Hindlimb muscle (tissue), 1 donor: ENCODE data around the gene NHLRC2. TPM values are rescaled to one million over a fixed set of nuclear protein-coding genes. Genes with fewer than 3 reads are reported as not detected.

Source experiments
- DNase-seq: peaks from one replicate; pipeline ENCODE4 v3.0.0-alpha.2; 2013
- polyA plus RNA-seq: library from polyadenylated mRNA; unstranded; fragments of 120-200 nt; gene quantifications from one replicate; pipeline ENCODE4 v1.2.1, GENCODE V29; 2013; ENCODE audit not compliant: insufficient read length

The NHLRC2 gene
- polyA plus RNA-seq, 1 donor: 14.7 TPM

DNA sequence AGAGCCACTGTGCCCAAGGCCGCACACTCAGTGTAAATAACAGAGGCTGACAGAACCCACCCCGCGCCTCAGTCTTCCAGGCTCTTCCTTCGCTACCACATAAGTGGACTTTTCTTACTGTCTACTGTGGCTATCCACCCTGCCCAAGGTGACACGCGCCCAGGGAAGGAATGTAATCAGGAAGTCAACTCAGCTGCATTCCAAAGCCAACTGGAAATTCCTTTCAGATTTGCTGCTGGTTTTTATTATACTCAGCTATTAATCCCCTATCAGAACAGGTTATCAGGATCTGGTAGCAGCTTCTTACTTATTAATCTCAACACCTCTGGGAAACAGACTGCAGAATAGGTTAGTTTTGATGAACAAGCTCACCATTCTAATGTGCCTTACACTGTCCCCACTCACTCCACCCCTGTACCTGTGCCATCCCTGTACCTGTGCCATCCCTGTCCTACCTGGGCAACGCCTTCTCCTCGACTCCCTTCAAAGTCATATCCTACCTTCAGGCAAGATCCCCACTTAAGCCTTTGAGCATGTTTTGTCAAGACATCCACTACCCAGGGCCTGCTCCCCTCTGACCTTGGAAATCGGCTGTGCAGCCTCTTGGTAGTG lies 90.7 kb downstream of the NHLRC2 start:
- DNase-seq: no peak

DNA sequence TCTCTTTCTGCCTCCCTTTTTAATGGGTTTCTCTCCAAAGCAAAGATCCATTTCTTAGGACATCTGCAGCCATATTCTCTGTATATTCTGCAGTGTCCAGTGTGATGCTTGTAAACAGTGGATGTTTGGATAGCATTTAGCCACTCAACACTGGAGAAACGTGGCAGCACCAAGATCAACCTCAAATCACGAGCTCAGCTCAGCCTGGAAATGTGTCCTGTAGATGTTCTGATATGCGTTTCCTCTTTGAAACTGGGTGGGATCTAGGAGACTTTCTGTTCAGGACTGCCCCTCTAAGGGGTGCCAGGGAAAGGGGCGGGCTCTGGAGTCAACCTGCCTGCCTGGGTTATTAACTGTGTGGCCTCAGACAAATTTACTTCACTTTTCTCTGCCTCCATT lies 91.2 kb downstream of the NHLRC2 start:
- no peak for DNase-seq

DNA sequence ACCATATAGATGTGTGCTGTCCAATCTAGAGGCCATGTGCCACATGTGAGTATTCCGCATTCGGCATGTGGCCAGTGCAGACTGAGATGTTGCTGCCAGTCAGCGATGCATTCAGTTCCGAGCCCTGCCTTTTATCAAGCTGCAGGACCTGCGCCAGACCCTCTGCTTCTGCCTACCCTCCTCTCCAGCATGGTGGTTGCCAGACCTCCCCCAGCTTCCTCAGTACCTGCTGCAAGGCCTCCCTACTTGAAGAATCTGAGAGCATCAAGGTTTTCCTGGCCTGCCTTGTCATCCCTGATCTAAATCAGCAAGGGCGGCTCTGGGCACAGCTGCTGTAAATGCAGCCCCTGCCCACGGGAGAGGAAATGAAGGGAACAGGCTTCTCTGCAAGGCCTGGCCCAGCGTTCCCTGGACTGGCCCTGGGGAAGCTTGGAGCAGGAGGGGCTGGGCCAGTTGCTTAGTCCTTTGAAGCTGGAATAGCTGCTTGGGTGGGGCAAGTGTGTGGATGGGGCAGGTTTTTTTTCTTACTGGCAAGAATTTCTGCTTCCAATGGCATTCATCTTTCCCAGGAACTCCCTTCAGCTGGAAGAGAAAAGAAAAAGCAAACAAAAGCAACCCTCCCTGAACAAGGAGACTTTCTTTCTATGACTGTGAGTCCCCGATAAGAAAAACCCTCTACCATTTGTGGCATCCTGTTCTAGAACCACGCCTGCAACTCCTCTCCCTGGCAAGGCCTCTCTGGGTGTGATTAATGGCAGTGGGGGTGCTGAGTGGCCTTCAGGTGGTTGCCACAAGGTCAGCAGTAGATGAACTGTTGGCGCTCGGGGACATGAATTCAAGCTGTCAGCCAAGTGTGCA lies 93.0 kb downstream of the NHLRC2 start:
- no peak for DNase-seq

DNA sequence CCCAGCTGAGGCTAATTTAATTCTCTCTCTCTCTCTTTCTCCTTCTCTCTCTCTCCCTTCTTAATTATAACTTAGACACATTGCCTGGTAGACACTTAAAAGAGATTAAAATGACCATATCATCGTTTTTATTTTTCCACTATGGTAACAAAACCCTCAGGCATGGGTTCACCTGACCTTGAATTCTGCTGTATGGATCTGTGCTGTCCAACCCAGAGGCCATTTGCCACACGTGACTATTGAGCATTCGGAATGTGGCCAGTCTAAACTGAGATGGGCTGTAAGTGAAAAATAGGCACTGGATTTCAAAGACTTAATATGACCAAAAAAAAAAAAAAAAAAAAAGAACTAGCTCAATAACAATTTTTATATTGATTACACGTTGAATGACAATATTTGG lies 93.6 kb downstream of the NHLRC2 start:
- DNase-seq: no peak

DNA sequence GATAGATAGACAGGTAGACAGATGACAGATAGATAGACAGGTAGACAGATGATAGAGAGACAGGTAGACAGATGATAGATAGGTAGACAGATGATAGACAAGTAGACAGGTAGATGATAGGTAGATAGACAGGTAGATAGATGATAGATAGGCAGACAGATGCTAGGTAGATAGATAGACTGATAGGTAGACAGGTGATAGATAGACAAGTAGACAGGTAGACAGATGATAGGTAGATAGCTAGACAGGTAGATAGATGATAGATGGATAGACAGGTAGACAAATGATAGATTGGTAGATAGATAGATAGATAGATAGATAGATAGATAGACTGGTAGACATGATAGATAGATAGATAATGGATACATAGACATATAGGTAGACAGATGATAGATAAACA lies 95.8 kb downstream of the NHLRC2 start:
- no peak for DNase-seq

DNA sequence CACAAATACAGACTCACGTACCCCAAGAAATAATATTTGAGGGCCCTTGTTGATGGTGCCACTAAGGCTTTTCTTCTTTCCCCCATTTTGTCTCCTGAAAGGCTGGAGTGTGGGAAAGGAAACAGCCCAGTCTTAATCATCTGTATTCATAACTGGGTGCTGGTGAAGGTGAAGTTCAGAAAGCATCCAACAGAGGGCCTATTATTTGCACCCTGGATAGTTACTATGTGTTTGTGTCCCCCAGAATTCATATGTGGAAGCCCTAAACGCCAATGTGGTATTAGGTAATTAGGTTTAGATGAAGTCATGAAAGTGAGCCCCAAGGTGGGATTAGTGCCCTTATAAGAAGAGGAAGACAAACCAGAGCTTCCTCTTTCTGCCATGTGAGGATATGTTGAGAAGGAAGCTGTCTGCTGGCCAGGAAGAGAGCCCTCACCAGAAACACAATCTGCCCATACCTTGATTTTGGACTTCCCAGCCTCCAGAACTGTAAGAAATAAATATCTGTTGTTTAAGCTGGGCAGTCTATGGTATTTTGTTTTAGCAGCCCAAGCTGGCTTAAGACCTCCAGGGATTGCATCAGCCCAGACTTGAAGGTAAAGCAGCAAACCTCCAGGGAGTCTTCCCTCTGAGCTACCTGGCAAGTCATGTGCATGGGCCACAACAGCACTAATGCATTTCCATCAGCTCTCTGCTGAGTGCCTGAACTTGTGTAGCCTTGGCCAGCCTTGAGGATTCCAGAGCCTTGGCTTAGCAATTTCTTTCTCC lies 99.2 kb downstream of the NHLRC2 start:
- DNase-seq: no peak

DNA sequence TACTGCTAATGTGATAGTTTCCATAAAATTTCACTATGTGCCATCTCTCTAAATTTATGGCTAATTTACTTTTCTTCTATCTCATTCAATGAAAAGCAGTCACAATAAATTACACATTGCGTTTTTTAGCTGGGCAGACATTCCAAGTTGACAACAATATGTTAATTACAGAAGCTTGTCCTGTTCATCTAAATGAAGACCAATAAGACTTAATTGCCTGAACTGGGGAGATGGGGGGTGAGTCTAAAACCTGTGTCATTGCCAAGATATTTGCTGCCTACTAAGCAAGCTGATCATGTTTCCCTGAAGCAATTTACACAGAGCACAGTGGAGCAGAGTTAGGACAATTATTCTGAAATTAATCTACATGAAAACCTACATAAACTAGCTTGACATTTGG lies 99.9 kb downstream of the NHLRC2 start:
- DNase-seq: no peak

DNA sequence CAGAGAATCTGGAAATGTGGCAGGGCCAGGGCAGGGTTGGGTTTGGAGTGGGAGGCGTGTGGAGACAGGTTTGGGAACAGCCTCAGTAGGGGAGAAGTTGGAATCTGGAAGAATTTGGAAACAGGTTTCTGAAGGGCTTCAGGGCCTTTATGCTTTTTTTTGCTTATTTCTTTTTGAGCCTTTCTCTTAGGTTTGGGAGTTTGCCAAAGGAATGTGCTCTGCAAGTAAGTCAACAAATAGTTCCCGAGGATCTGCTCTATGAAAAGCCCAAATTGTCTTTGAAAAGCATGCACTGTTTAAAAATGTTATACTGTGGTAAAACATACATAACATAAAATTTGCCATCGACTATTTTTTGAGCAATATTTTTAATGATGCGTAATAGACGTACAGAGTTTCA lies 102.6 kb downstream of the NHLRC2 start:
- DNase-seq: no peak

DNA sequence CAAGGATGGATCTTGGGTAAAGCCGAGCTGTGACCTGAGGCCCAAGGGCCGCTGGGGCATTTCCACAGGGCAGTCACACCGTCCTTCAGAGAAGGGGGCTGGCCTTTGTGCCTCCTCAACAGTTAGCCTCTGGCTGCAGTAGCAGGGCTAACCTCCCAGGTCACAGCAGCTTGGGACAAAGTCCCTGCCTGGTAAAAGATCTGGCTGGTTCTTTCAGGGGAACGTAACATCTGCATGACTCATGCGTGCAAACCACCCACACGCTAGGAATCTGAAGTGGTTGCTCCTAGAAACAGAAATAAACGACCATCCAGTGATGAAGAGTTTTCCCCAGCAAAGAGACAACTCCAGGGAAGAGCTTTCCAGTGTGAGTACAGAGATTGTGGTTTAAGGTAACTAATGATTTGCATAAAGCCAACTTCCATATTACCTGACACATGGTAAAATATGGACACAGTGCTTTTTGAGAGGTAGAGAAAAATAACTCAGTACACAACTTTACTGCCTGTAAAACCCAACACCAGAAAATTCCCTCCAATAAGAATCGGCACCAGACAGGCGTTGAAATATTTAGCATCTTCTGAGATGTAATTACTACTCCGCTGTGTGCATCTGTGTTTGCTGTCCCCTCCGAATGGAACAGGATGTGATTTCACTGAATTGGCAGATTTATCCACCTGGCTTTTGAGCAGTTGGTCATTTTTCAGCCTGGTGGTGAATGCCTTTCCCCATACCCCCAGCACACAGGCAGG lies 104.3 kb downstream of the NHLRC2 start:
- DNase-seq: no peak

DNA sequence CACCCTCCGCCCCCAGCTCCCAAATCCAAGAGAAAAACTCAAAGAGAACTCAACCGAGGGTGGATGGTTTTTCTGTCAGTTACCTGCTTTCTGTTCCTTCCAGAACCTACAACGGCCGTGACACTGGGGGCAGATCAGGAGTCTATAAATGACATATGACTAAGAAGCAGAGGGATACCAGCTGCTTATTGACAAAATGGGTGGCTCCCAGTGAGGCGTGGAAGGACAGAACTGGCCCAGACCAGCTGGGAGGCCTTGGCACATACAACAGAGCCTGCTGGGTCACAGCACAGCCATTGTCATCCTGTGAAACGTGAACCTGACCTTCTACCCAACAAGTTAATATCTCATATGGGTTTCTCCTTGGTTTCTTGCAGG lies 104.9 kb downstream of the NHLRC2 start:
- DNase-seq: no peak

DNA sequence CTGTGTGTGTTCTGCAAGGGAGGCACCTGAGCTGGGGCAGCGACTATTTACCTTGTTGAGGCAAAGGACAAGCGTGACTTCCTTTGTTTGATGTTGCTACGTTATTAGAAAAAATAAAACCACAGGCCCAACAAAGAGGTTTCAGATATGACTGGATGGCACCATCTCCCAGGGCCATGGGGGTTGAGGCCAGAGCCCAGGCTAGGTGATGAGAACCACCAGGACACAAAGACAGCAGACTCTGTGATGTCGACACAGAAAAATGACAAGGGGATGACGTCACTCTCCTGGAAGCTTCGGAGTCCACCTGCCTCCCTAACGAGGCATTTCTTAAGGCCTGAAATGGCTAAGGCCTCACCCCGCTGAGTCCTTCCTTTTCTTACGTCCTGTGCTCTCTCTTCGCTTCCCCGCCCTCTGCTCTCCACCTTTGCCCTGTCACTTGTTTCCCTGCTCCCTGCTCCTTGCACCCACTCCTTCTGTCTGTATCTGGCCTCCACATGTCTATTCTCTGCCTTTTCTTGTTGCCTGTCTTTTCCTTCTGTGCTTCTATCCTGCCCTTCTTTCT lies 106.2 kb downstream of the NHLRC2 start:
- no peak for DNase-seq

DNA sequence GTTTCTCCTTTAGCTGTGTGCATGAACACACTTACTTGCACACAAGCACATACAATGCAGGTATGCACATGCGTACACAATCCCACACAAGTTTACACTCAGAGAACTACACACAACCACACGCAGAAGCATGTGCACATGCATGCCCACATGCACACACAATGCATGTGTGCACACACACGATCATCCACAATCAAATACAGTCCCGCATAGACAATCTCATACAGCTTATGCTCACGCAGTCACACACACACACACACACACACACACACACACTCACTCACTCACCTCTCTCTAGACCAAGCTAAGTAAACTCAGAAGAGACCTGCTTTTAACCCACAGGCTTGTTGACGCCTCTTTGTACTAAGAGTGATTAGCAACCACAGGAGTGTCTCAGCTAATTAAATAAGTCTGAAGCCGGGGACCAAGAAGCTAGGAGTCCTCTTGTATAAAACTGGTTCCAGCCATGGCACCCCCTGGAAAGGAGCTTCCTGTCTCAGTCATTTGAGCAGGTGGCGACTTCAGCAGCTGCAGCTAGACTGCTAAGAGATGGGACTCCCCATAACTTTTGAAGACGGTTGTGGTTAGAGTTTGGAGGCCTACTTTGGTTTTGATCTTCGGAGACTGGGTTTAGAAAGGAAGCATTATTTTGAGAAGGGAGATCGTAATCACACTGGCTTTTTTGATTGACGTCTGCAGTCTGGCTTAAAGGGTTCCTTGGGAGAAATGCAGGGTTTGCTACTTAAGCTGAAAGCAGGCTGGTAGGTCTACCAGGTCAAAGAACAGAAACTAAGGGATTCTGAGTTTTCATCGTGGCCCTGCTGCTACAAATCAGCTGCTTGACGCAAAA lies 106.9 kb downstream of the NHLRC2 start:
- no peak for DNase-seq

DNA sequence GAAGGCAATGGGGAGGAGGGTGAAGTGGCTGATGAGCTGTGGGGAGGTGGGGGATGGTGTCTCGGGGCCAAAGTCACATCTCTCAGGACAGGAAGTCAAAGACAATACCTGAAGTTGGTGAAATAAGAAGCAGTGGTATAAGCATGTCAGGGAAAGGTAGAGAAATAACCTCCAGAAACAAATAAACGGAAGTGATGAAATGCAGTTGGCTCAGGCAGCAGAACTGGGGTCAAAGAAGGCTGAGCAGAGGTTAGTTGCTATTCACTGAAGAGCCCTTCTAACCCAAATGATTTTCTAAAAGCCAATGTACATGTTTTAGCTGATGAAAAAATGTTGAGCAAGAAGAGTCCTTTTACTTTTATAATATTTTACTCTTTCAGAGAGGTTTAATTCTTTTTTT lies 110.6 kb downstream of the NHLRC2 start:
- DNase-seq: no peak

DNA sequence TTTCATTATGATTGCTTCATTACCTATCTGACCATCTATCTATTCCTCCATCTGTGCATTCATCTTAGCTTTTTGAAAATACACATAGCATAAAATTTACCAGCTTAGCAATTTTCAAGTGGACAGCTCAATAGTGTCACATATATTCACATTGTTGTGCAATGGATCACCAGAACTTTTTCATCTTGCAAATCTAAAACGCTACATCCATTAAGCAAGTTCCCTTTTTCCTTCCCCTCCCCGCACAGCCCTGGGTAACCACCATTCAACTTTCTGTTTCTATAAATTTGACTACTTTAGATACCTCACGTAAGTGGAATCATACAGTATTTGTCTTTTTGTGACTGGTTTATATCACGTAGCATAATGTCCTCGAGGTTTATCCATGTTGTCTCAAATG lies 111.2 kb downstream of the NHLRC2 start:
- DNase-seq: no peak

Other genes with a start within 250 kb of the NHLRC2 start
- gene NRAP, start 190.6 kb upstream of the NHLRC2 start, polyA plus RNA-seq: 15.3 TPM
- gene CASP7, start 174.7 kb upstream of the NHLRC2 start, polyA plus RNA-seq: 15.8 TPM
- gene PLEKHS1, start 103.0 kb upstream of the NHLRC2 start, polyA plus RNA-seq: 0.10 TPM
- gene DCLRE1A, start 579 bp upstream of the NHLRC2 start, polyA plus RNA-seq: 5.2 TPM
- not detected for gene ADRB1, start 189.2 kb downstream of the NHLRC2 start, polyA plus RNA-seq